ENCODE results near the gene SRRD. TPM values are rescaled to one million over a fixed set of nuclear protein-coding genes. Genes with fewer than 3 reads are reported as not detected.
"Not testable (repeated sequence)": the region's sequence is repeated elsewhere in the genome, so short reads cannot be mapped to it uniquely, and the experiment has no call there.

SRRD gene
- total and polyA plus RNA-seq, 2 experiments from 2014 or later = 20.2 to 25.7 TPM

- Histone ChIP-seq H3K27ac (no peak overlapping the region), H3K9me2 (ENCODE audit: insufficient read depth) (no peaks in the 10 kb centered on the region), H4K20me1 (ENCODE audit: insufficient read depth) (no peaks in the 10 kb centered on the region), H3K79me2 (ENCODE audit: insufficient read depth) (no peaks in the 10 kb centered on the region), H3K36me3 (ENCODE audit: low read depth) (peaks cover 13% of the 10 kb centered on the region), H3F3A (ENCODE audit: insufficient read depth) (no peaks in the 10 kb centered on the region), H3K4me3 (no peak overlapping the region), H2AFZ (no peak overlapping the region), H3K4me2 (ENCODE audit: unreplicated experiment) (no peak overlapping the region), H3K9me3 (ENCODE audit: low read depth) (no peaks in the 10 kb centered on the region), H3K9ac (no peak overlapping the region), H3K4me1 (ENCODE audit: insufficient read depth) (no peaks in the 10 kb centered on the region), H3K27me3 (replicated peaks; ENCODE audit: insufficient read depth) (no peaks in the 10 kb centered on the region)
- 93% methylated on average over 15 of the region's 15 CpGs for WGBS, 2 experiments (ENCODE audit: low coverage in 1 of 2, low lambda C conversion rate in 2 of 2, missing lambda C conversion rate in 2 of 2)
- in situ Hi-C loops (cut with MboI) = no loop called here
- TF ChIP-seq EZH2phosphoT487 (IDR thresholded peaks at IDR 0.05; ENCODE audit: insufficient read depth, low read depth) (no peak), EZH2 (IDR thresholded peaks at IDR 0.05; ENCODE audit: insufficient read depth, poor library complexity, severe bottlenecking) (no peak)
- no peak for DNase-seq
Measured at GRCh38 chr22:26527574-26528465, 44.1 kb downstream of the SRRD start.

GRCh38 chr22:26528518-26528917 lies 44.8 kb downstream of the SRRD start:
- H2AFZ ChIP-seq; H3K4me1 ChIP-seq (ENCODE audit: insufficient read depth); H3K27me3 ChIP-seq (replicated peaks; ENCODE audit: insufficient read depth); H3K9ac ChIP-seq; H3K4me3 ChIP-seq; H3K9me3 ChIP-seq (ENCODE audit: low read depth); H3K27ac ChIP-seq; H4K20me1 ChIP-seq (ENCODE audit: insufficient read depth); H3F3A ChIP-seq (ENCODE audit: insufficient read depth); H3K9me2 ChIP-seq (ENCODE audit: insufficient read depth); H3K4me2 ChIP-seq (ENCODE audit: unreplicated experiment); DNase-seq; H3K79me2 ChIP-seq (ENCODE audit: insufficient read depth); in situ Hi-C loops (cut with MboI): not testable (repeated sequence)
- H3K36me3 ChIP-seq (ENCODE audit: low read depth) = peaks cover 13% of the 10 kb centered on the region
- WGBS, 2 experiments (ENCODE audit: low coverage in 1 of 2, low lambda C conversion rate in 2 of 2, missing lambda C conversion rate in 2 of 2) = 86 to 89% methylated on average over 9 of the region's 9 CpGs

GRCh38 chr22:26529345-26529744 lies 45.7 kb downstream of the SRRD start:
- TF ChIP-seq EZH2 (IDR thresholded peaks at IDR 0.05; ENCODE audit: insufficient read depth, poor library complexity, severe bottlenecking) (no peak), EZH2phosphoT487 (IDR thresholded peaks at IDR 0.05; ENCODE audit: insufficient read depth, low read depth) (no peak)
- Histone ChIP-seq H3K9me2 (ENCODE audit: insufficient read depth) (no peaks in the 10 kb centered on the region), H3K27me3 (replicated peaks; ENCODE audit: insufficient read depth) (no peaks in the 10 kb centered on the region), H3K4me3 (no peak overlapping the region), H4K20me1 (ENCODE audit: insufficient read depth) (no peaks in the 10 kb centered on the region), H3K9me3 (ENCODE audit: low read depth) (no peaks in the 10 kb centered on the region), H3K4me1 (ENCODE audit: insufficient read depth) (no peaks in the 10 kb centered on the region), H3F3A (ENCODE audit: insufficient read depth) (no peaks in the 10 kb centered on the region), H3K27ac (no peak overlapping the region), H3K4me2 (ENCODE audit: unreplicated experiment) (no peak overlapping the region), H3K36me3 (ENCODE audit: low read depth) (peaks cover 13% of the 10 kb centered on the region), H3K9ac (no peak overlapping the region), H2AFZ (no peak overlapping the region), H3K79me2 (ENCODE audit: insufficient read depth) (no peaks in the 10 kb centered on the region)
- in situ Hi-C loops (cut with MboI) = no loop called here
- WGBS, 2 experiments (ENCODE audit: low coverage in 1 of 2, low lambda C conversion rate in 2 of 2, missing lambda C conversion rate in 2 of 2) = 64 to 66% methylated on average over 2 of the region's 2 CpGs
- peak; percentile 55 for DNase-seq

- H3K4me1 ChIP-seq (ENCODE audit: insufficient read depth) = no peaks in the 10 kb centered on the region
- WGBS, 2 experiments (ENCODE audit: low coverage in 1 of 2, low lambda C conversion rate in 2 of 2, missing lambda C conversion rate in 2 of 2) = 89 to 91% methylated on average over 7 of the region's 7 CpGs
- no peaks in the 10 kb centered on the region for H4K20me1 ChIP-seq (ENCODE audit: insufficient read depth)
- H3K4me3 ChIP-seq = no peak overlapping the region
- no peaks in the 10 kb centered on the region for H3K27me3 ChIP-seq (replicated peaks; ENCODE audit: insufficient read depth)
- H3K9me2 ChIP-seq (ENCODE audit: insufficient read depth) = no peaks in the 10 kb centered on the region
- H3K9me3 ChIP-seq (ENCODE audit: low read depth) = no peaks in the 10 kb centered on the region
- H3K4me2 ChIP-seq (ENCODE audit: unreplicated experiment) = no peak overlapping the region
- no peak for DNase-seq
- no peak overlapping the region for H3K9ac ChIP-seq
- no peak overlapping the region for H3K27ac ChIP-seq
- H3F3A ChIP-seq (ENCODE audit: insufficient read depth) = no peaks in the 10 kb centered on the region
- in situ Hi-C loops (cut with MboI) = no loop called here
- no peak for TF ChIP-seq EZH2phosphoT487 (IDR thresholded peaks at IDR 0.05; ENCODE audit: insufficient read depth, low read depth)
- no peak for TF ChIP-seq EZH2 (IDR thresholded peaks at IDR 0.05; ENCODE audit: insufficient read depth, poor library complexity, severe bottlenecking)
- H3K36me3 ChIP-seq (ENCODE audit: low read depth) = peaks cover 20% of the 10 kb centered on the region
- no peak overlapping the region for H2AFZ ChIP-seq
- no peaks in the 10 kb centered on the region for H3K79me2 ChIP-seq (ENCODE audit: insufficient read depth)
Measured at GRCh38 chr22:26534171-26534855, 50.6 kb downstream of the SRRD start.
